ENCODE results near the gene ZSCAN32. TPM values are rescaled to one million over a fixed set of nuclear protein-coding genes. Genes with fewer than 3 reads are reported as not detected.

The ZSCAN32 gene
- total RNA-seq, 1 donor from 2014 or later, result 18.3 TPM

DNA sequence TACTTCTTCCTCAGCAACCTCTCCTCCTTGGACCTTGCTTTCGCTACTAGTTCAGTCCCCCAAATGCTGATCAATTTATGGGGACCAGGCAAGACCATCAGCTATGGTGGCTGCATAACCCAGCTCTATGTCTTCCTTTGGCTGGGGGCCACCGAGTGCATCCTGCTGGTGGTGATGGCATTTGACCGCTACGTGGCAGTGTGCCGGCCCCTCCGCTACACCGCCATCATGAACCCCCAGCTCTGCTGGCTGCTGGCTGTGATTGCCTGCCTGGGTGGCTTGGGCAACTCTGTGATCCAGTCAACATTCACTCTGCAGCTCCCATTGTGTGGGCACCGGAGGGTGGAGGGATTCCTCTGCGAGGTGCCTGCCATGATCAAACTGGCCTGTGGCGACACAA lies 44.7 kb downstream of the ZSCAN32 start:
- DNase-seq (ENCODE audit: low read depth, low spot score), result no peak
- Mint-ChIP-seq H3K27me3 (ENCODE audit: low read depth) (peaks cover 47% of the 10 kb centered on the region), H3K4me3 (no peak overlapping the region), H3K27ac (ENCODE audit: unreplicated experiment) (peak overlapping the region; percentile 43), H3K36me3 (ENCODE audit: low read depth) (no peaks in the 10 kb centered on the region), H3K9me3 (peaks cover 2% of the 10 kb centered on the region), H3K4me1 (no peaks in the 10 kb centered on the region)
- TF ChIP-seq, protein P1, sequence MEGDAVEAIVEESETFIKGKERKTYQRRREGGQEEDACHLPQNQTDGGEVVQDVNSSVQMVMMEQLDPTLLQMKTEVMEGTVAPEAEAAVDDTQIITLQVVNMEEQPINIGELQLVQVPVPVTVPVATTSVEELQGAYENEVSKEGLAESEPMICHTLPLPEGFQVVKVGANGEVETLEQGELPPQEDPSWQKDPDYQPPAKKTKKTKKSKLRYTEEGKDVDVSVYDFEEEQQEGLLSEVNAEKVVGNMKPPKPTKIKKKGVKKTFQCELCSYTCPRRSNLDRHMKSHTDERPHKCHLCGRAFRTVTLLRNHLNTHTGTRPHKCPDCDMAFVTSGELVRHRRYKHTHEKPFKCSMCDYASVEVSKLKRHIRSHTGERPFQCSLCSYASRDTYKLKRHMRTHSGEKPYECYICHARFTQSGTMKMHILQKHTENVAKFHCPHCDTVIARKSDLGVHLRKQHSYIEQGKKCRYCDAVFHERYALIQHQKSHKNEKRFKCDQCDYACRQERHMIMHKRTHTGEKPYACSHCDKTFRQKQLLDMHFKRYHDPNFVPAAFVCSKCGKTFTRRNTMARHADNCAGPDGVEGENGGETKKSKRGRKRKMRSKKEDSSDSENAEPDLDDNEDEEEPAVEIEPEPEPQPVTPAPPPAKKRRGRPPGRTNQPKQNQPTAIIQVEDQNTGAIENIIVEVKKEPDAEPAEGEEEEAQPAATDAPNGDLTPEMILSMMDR (conservative IDR thresholded peaks at IDR 0.05), result no peak

DNA sequence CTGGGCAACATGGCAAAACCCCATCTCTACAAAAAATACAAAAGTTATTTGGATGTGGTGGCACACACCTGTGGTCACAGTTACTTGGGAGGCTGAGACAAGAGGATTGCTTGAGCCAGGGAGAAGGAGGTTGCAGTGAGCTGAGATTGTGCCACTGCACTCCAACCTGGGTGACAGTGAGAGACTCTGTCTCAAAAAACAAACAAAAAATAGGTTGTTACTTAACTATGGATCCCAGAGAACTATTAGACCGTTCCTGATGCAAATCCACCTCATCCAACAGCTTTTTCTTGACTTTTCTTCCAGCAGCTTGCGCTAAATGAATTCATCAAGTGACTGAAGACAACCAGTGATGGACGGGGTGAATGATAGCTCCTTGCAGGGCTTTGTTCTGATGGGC lies 45.2 kb downstream of the ZSCAN32 start, which contains the start of gene OR2C1:
TSS of gene OR2C1 (plus strand) at position 301 of the 400 bp plus-strand sequence. CDS start at position 353, 52 bp downstream.
- no peak within 1 kb of the TSS for H3K4me3 Mint-ChIP-seq
- no peak for DNase-seq (ENCODE audit: low read depth, low spot score)
- H3K27me3 Mint-ChIP-seq (ENCODE audit: low read depth), result peaks cover 45% of the 10 kb centered on the region
- H3K27ac Mint-ChIP-seq (ENCODE audit: unreplicated experiment), result peak within 1 kb of the TSS; percentile 43
- peaks cover 2% of the 10 kb centered on the region for H3K9me3 Mint-ChIP-seq
- no peaks in the 10 kb centered on the region for H3K4me1 Mint-ChIP-seq
- TF ChIP-seq, protein P1 (conservative IDR thresholded peaks at IDR 0.05), result no peak
- H3K36me3 Mint-ChIP-seq (ENCODE audit: low read depth), result no peaks in the 10 kb centered on the region

DNA sequence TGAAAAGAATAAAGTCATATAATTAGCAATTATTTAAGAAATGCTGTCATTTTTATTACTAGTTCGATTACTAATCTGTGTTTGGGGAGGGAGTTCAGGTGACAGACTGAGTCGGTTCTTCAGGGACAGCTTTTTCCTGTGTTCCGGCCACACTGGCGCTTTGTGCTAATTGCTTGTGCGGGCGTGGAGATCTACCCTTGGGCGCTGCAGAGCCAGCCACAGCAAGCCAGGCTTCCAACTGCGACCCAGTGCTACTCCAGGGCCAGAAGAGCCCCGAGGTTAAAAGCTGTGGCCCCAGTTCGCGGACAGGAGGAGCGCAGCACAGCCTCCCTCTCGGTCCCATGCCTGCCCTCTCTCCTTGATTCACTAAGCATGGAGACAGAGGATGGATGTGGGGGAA lies 51.6 kb downstream of the ZSCAN32 start:
- peaks cover 34% of the 10 kb centered on the region for H3K27me3 Mint-ChIP-seq (ENCODE audit: low read depth)
- no peak for DNase-seq (ENCODE audit: low read depth, low spot score)
- no peaks in the 10 kb centered on the region for H3K4me1 Mint-ChIP-seq
- no peak overlapping the region for H3K4me3 Mint-ChIP-seq
- TF ChIP-seq, protein P1 (conservative IDR thresholded peaks at IDR 0.05), result no peak
- no peak overlapping the region for H3K27ac Mint-ChIP-seq (ENCODE audit: unreplicated experiment)
- H3K36me3 Mint-ChIP-seq (ENCODE audit: low read depth), result no peaks in the 10 kb centered on the region
- H3K9me3 Mint-ChIP-seq, result no peaks in the 10 kb centered on the region

DNA sequence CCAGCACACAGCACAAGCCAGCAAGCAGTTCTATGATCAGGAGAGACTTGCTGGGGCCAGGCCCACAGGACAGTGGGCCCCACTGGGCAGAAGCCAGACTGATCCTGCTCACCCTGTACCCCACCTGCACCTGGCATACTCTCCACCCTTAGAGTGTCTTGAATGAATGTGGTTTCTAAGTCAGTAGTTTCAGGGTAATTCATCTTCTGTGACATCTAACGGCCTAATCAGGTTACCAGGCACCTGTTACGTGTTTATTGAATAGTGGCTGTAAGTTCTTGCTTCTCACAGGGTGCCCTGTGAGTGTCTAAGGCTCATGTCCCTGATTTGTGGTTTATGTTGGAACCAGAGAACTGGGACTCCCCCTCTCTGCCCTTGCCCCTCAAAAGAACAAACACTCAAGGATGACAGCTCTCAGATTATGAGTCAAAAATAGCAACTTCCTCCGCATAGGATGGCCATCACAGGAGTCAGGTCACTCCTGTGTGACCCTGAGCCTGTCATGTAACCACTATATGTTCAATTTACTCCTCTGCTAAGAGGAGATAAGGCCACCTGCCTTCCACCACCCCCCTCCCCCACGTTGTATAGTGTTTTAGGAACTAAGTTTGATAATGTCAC lies 52.1 kb downstream of the ZSCAN32 start:
- Mint-ChIP-seq H3K4me1 (no peaks in the 10 kb centered on the region), H3K36me3 (ENCODE audit: low read depth) (no peaks in the 10 kb centered on the region), H3K4me3 (no peak overlapping the region), H3K27me3 (ENCODE audit: low read depth) (peaks cover 32% of the 10 kb centered on the region), H3K9me3 (no peaks in the 10 kb centered on the region), H3K27ac (ENCODE audit: unreplicated experiment) (no peak overlapping the region)
- DNase-seq (ENCODE audit: low read depth, low spot score), result no peak
- TF ChIP-seq, protein P1 (conservative IDR thresholded peaks at IDR 0.05), result no peak

DNA sequence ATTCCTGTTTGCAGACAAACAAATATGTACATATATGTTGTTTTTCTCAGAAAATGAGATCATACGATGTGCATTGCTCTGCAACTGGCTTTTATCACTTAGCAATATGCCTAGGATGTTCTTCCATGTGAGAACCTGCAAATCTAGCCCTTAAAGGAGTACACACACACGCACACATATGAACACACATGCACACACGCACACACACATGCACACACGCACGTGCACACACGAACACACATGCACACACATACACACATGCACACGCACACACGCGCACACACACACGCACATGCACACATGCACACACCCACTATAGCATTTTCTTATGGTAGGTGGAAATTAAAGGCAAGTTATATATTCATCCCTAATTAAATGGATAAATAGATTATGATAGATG lies 53.2 kb downstream of the ZSCAN32 start:
- TF ChIP-seq, protein P1 (conservative IDR thresholded peaks at IDR 0.05), result no peak
- no peak for DNase-seq (ENCODE audit: low read depth, low spot score)
- Mint-ChIP-seq H3K36me3 (ENCODE audit: low read depth) (no peaks in the 10 kb centered on the region), H3K27me3 (ENCODE audit: low read depth) (peaks cover 30% of the 10 kb centered on the region), H3K27ac (ENCODE audit: unreplicated experiment) (no peak overlapping the region), H3K4me1 (no peaks in the 10 kb centered on the region), H3K9me3 (no peaks in the 10 kb centered on the region), H3K4me3 (no peak overlapping the region)
